CD4-positive, CD25-positive, alpha-beta regulatory T cell (primary cell): ENCODE results near the gene RPL18. TPM values are rescaled to one million over a fixed set of nuclear protein-coding genes. Genes with fewer than 3 reads are reported as not detected.
"Not testable (repeated sequence)": the region's sequence is repeated elsewhere in the genome, so short reads cannot be mapped to it uniquely, and the experiment has no call there.

Experiments
- ATAC-seq, 2 donors: fragments of 150-1000 bp; cut with Tn5 transposase; one replicate each; pipeline ENCODE4 v1.10.0; 2021; ENCODE audit warnings: low read depth in 2 of 2, moderate number of reproducible peaks in 2 of 2, moderate library complexity in 1 of 2
- DNase-seq, 3 donors: peaks; one replicate each; pipeline versions ENCODE4 v3.0.0 to v3.0.0-alpha.2; 2012 to 2022; ENCODE audit warnings: mixed read lengths in 1 of 3
- H3K27ac ChIP-seq: one replicate; pipeline ENCODE4 v1.7.0; 2013; ENCODE audit warnings: mild to moderate bottlenecking, low read length; ENCODE audit not compliant: insufficient read depth, poor library complexity, severe bottlenecking
- H3K27me3 ChIP-seq: one replicate; pipeline ENCODE4 v1.7.0; 2013; ENCODE audit warnings: low read length; ENCODE audit not compliant: control insufficient read depth, insufficient read depth
- H3K36me3 ChIP-seq: one replicate; pipeline ENCODE4 v1.7.0; 2013; ENCODE audit warnings: mild to moderate bottlenecking, low read length, moderate library complexity; ENCODE audit not compliant: control insufficient read depth, insufficient read depth
- H3K4me1 ChIP-seq: 2 replicates; pipeline ENCODE4 v1.7.0; 2013; ENCODE audit warnings: mild to moderate bottlenecking, low read length; ENCODE audit not compliant: insufficient read depth, control insufficient read depth, poor library complexity, severe bottlenecking
- H3K4me3 ChIP-seq: one replicate; pipeline ENCODE4 v1.7.0; 2013; ENCODE audit warnings: low read depth, mild to moderate bottlenecking, low read length, moderate library complexity
- H3K9me3 ChIP-seq, 2 experiments: 1 replicate in 1 of 2; 2 replicates in 1 of 2; pipeline ENCODE4 v1.7.0; 2013; ENCODE audit warnings: low read length in 2 of 2, mild to moderate bottlenecking in 1 of 2, moderate library complexity in 1 of 2; ENCODE audit not compliant: control insufficient read depth in 2 of 2
- H3K27ac Mint-ChIP-seq, 3 donors: one replicate each; pipeline ENCODE4 v1.8.0; 2020 to 2022; ENCODE audit warnings: mild to moderate bottlenecking in 3 of 3, mixed read lengths in 3 of 3, moderate library complexity in 2 of 3
- H3K27me3 Mint-ChIP-seq: one replicate; pipeline ENCODE4 v1.8.0; 2022; ENCODE audit warnings: mild to moderate bottlenecking, mixed read lengths
- H3K36me3 Mint-ChIP-seq: one replicate; pipeline ENCODE4 v1.8.0; 2020; ENCODE audit warnings: mixed read lengths
- H3K4me1 Mint-ChIP-seq, 4 donors: one replicate each; pipeline ENCODE4 v1.8.0; 2020 to 2022; ENCODE audit warnings: mixed read lengths in 4 of 4, mild to moderate bottlenecking in 1 of 4
- H3K4me3 Mint-ChIP-seq, 4 donors: one replicate each; pipeline ENCODE4 v1.8.0; 2020 to 2022; ENCODE audit warnings: mild to moderate bottlenecking in 4 of 4, mixed read lengths in 4 of 4, moderate library complexity in 3 of 4
- H3K9me3 Mint-ChIP-seq, 7 donors: one replicate each; pipeline ENCODE4 v1.8.0; 2020 to 2022; ENCODE audit warnings: mixed read lengths in 7 of 7, mild to moderate bottlenecking in 3 of 7, moderate library complexity in 2 of 7
- polyA plus RNA-seq, 4 donors: library from polyadenylated mRNA; unstranded; fragments of 300-500 nt; fragmentation: Illumina TruSeq; gene quantifications; one replicate each; pipeline ENCODE4 v1.2.3, GENCODE V29; 2021
- total RNA-seq: library from RNA; stranded (reverse); gene quantifications from one replicate; pipeline ENCODE4 v1.2.3, GENCODE V29; 2022

Gene RPL18
- total and polyA plus RNA-seq, 5 donors from 2014 or later: 1,618 to 2,428 (median 1,903) TPM

- H3K4me3 Mint-ChIP-seq, H3K4me1 Mint-ChIP-seq, DNase-seq, H3K27ac ChIP-seq, H3K4me1 ChIP-seq, H3K4me3 ChIP-seq, H3K9me3 Mint-ChIP-seq, H3K36me3 Mint-ChIP-seq, ATAC-seq, H3K27me3 Mint-ChIP-seq, H3K27me3 ChIP-seq, H3K9me3 ChIP-seq, H3K36me3 ChIP-seq, H3K27ac Mint-ChIP-seq: not testable (repeated sequence)
Observed at GRCh38 chr19:48577908-48578307, 41.1 kb downstream of the RPL18 start.

- ATAC-seq (no peak), DNase-seq (no peak)
- no peaks in the 10 kb centered on the region for H3K4me1 ChIP-seq
- H3K27me3 ChIP-seq: no peaks in the 10 kb centered on the region
- H3K36me3 Mint-ChIP-seq: peaks cover 6% of the 10 kb centered on the region
- no peak overlapping the region for H3K27ac ChIP-seq
- no peaks in the 10 kb centered on the region for H3K36me3 ChIP-seq
- H3K27me3 Mint-ChIP-seq: no peaks in the 10 kb centered on the region
- H3K4me3 ChIP-seq: no peak overlapping the region
- H3K9me3 Mint-ChIP-seq: peaks cover 0 to 1% (median 0%) of the 10 kb centered on the region in 7 donors
- H3K4me3 Mint-ChIP-seq: no peak overlapping the region
- no peaks in the 10 kb centered on the region for H3K4me1 Mint-ChIP-seq
- H3K9me3 ChIP-seq: no peaks in the 10 kb centered on the region
- H3K27ac Mint-ChIP-seq: no peak overlapping the region
Observed at GRCh38 chr19:48575931-48576622, 42.9 kb downstream of the RPL18 start.

GRCh38 chr19:48573163-48573505, 45.8 kb downstream of the RPL18 start:
- H3K36me3 ChIP-seq: no peaks in the 10 kb centered on the region
- DNase-seq: no peak
- Mint-ChIP-seq H3K4me1 (no peaks in the 10 kb centered on the region), H3K9me3 (no peaks in the 10 kb centered on the region), H3K27me3 (peaks cover 4% of the 10 kb centered on the region), H3K27ac (no peak overlapping the region), H3K4me3 (no peak overlapping the region), H3K36me3 (peaks cover 3% of the 10 kb centered on the region)
- H3K4me1 ChIP-seq: no peaks in the 10 kb centered on the region
- no peaks in the 10 kb centered on the region for H3K27me3 ChIP-seq
- H3K4me3 ChIP-seq: no peak overlapping the region
- no peaks in the 10 kb centered on the region for H3K9me3 ChIP-seq
- no peak for ATAC-seq
- H3K27ac ChIP-seq: no peak overlapping the region

GRCh38 chr19:48571378-48572162, 47.4 kb downstream of the RPL18 start:
- ATAC-seq (no peak), DNase-seq (no peak)
- no peak overlapping the region for H3K27ac ChIP-seq
- H3K36me3 ChIP-seq: no peaks in the 10 kb centered on the region
- Mint-ChIP-seq H3K27me3 (peaks cover 4% of the 10 kb centered on the region), H3K36me3 (no peaks in the 10 kb centered on the region), H3K4me1 (no peaks in the 10 kb centered on the region), H3K9me3 (no peaks in the 10 kb centered on the region), H3K27ac (no peak overlapping the region), H3K4me3 (peak overlapping the region in 1 of 4 donors; percentile 47)
- no peaks in the 10 kb centered on the region for H3K4me1 ChIP-seq
- no peak overlapping the region for H3K4me3 ChIP-seq
- no peaks in the 10 kb centered on the region for H3K27me3 ChIP-seq
- no peaks in the 10 kb centered on the region for H3K9me3 ChIP-seq

GRCh38 chr19:48569814-48570213, 49.2 kb downstream of the RPL18 start:
- no peak for ATAC-seq
- H3K9me3 ChIP-seq: no peaks in the 10 kb centered on the region
- H3K27me3 Mint-ChIP-seq: peaks cover 4% of the 10 kb centered on the region
- no peaks in the 10 kb centered on the region for H3K27me3 ChIP-seq
- no peaks in the 10 kb centered on the region for H3K4me1 ChIP-seq
- peaks cover 0 to 2% (median under 1%) of the 10 kb centered on the region in 4 donors for H3K4me1 Mint-ChIP-seq
- H3K4me3 Mint-ChIP-seq: no peak overlapping the region
- no peak overlapping the region for H3K4me3 ChIP-seq
- H3K36me3 ChIP-seq: no peaks in the 10 kb centered on the region
- H3K36me3 Mint-ChIP-seq: no peaks in the 10 kb centered on the region
- no peak for DNase-seq
- H3K27ac ChIP-seq: no peak overlapping the region
- H3K9me3 Mint-ChIP-seq: no peaks in the 10 kb centered on the region
- no peak overlapping the region for H3K27ac Mint-ChIP-seq

- Mint-ChIP-seq H3K4me1 (peaks cover 0 to 2% (median under 1%) of the 10 kb centered on the region in 4 donors), H3K27me3 (peaks cover 4% of the 10 kb centered on the region)
Observed at GRCh38 chr19:48568345-48568886, 50.6 kb downstream of the RPL18 start.

More at GRCh38 chr19:48568345-48568886, 50.6 kb downstream of the RPL18 start:
- DNase-seq (no peak), ATAC-seq (no peak)
- H3K4me3 Mint-ChIP-seq: no peak overlapping the region
- H3K27ac Mint-ChIP-seq: no peak overlapping the region
- Histone ChIP-seq H3K27me3 (no peaks in the 10 kb centered on the region), H3K4me1 (no peaks in the 10 kb centered on the region), H3K9me3 (no peaks in the 10 kb centered on the region), H3K4me3 (no peak overlapping the region), H3K36me3 (no peaks in the 10 kb centered on the region), H3K27ac (no peak overlapping the region)
- H3K36me3 Mint-ChIP-seq: no peaks in the 10 kb centered on the region
- no peaks in the 10 kb centered on the region for H3K9me3 Mint-ChIP-seq
